ENCODE data around the gene DNAJC4.

The DNAJC4 gene

GRCh38 chr11:64208086-64208795 lies 22.1 kb upstream of the DNAJC4 start:
- H3K27ac ChIP-seq: peak overlapping the region; percentile 60
- no peaks in the 10 kb centered on the region for H3K79me2 ChIP-seq
- H3K9ac ChIP-seq: no peak overlapping the region
- no peaks in the 10 kb centered on the region for H3K36me3 ChIP-seq (ENCODE audit: control insufficient read depth, insufficient read depth, low read length)
- H3K27me3 ChIP-seq (ENCODE audit: control insufficient read depth, insufficient read depth, low read length): no peaks in the 10 kb centered on the region
- H3K4me3 ChIP-seq (ENCODE audit: low read depth, low read length): no peak overlapping the region
- H3K9me3 ChIP-seq (ENCODE audit: control insufficient read depth, low read length): no peaks in the 10 kb centered on the region
- H2AFZ ChIP-seq: no peak overlapping the region
- no peak overlapping the region for H3K4me2 ChIP-seq (ENCODE audit: low read length)
- peaks cover 4% of the 10 kb centered on the region for H3K4me1 ChIP-seq
- no peak for TF ChIP-seq CTCF (IDR thresholded peaks at IDR 0.05)

GRCh38 chr11:64208796-64209562 lies 21.4 kb upstream of the DNAJC4 start:
- H3K4me1 ChIP-seq: peaks cover 4% of the 10 kb centered on the region
- H3K27ac ChIP-seq: no peak overlapping the region
- TF ChIP-seq CTCF (IDR thresholded peaks at IDR 0.05): no peak
- H3K27me3 ChIP-seq (ENCODE audit: control insufficient read depth, insufficient read depth, low read length): no peaks in the 10 kb centered on the region
- no peaks in the 10 kb centered on the region for H3K36me3 ChIP-seq (ENCODE audit: control insufficient read depth, insufficient read depth, low read length)
- no peak overlapping the region for H3K9ac ChIP-seq
- H3K79me2 ChIP-seq: no peaks in the 10 kb centered on the region
- no peaks in the 10 kb centered on the region for H3K9me3 ChIP-seq (ENCODE audit: control insufficient read depth, low read length)
- no peak overlapping the region for H3K4me2 ChIP-seq (ENCODE audit: low read length)
- no peak overlapping the region for H3K4me3 ChIP-seq (ENCODE audit: low read depth, low read length)
- H2AFZ ChIP-seq: no peak overlapping the region

DNA sequence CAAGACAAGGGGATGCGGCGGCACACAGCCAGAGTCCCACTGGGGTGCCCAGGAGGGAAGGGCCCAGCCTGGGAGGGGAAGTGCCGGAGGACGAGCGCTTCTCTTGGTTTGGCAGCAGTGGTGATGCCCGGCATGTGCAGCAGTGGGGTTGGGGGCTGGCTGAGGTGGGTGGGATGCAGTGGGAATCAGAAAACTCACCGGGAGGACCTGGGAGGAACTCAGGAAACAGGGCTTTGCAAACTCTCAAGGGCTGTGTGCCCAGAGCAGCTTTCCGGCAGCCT lies 20.8 kb upstream of the DNAJC4 start:
- no peak overlapping the region for H3K27ac ChIP-seq

GRCh38 chr11:64210301-64211020 lies 19.9 kb upstream of the DNAJC4 start:
- no peak for TF ChIP-seq CTCF (IDR thresholded peaks at IDR 0.05)
- H3K9me3 ChIP-seq (ENCODE audit: control insufficient read depth, low read length): no peaks in the 10 kb centered on the region
- no peaks in the 10 kb centered on the region for H3K79me2 ChIP-seq
- no peaks in the 10 kb centered on the region for H3K4me1 ChIP-seq
- H3K27ac ChIP-seq: no peak overlapping the region
- no peaks in the 10 kb centered on the region for H3K36me3 ChIP-seq (ENCODE audit: control insufficient read depth, insufficient read depth, low read length)
- H3K9ac ChIP-seq: no peak overlapping the region
- H2AFZ ChIP-seq: no peak overlapping the region
- no peak overlapping the region for H3K4me3 ChIP-seq (ENCODE audit: low read depth, low read length)
- H3K27me3 ChIP-seq (ENCODE audit: control insufficient read depth, insufficient read depth, low read length): no peaks in the 10 kb centered on the region
- H3K4me2 ChIP-seq (ENCODE audit: low read length): no peak overlapping the region

More for the DNA sequence above, 20.8 kb upstream of the DNAJC4 start:
- no peak overlapping the region for H3K4me2 ChIP-seq (ENCODE audit: low read length)
- H3K27me3 ChIP-seq (ENCODE audit: control insufficient read depth, insufficient read depth, low read length): no peaks in the 10 kb centered on the region
- H3K4me1 ChIP-seq: peaks cover 2% of the 10 kb centered on the region
- no peaks in the 10 kb centered on the region for H3K79me2 ChIP-seq
- H3K36me3 ChIP-seq (ENCODE audit: control insufficient read depth, insufficient read depth, low read length): no peaks in the 10 kb centered on the region
- no peak overlapping the region for H3K4me3 ChIP-seq (ENCODE audit: low read depth, low read length)
- H3K9ac ChIP-seq: no peak overlapping the region
- no peak overlapping the region for H2AFZ ChIP-seq
- TF ChIP-seq CTCF (IDR thresholded peaks at IDR 0.05): no peak
- no peaks in the 10 kb centered on the region for H3K9me3 ChIP-seq (ENCODE audit: control insufficient read depth, low read length)
